Measurements from ENCODE around the gene SFTA2.

GRCh38 chr6:30885481-30885998 lies 46.4 kb downstream of the SFTA2 start:
- TF ChIP-seq, protein P1, sequence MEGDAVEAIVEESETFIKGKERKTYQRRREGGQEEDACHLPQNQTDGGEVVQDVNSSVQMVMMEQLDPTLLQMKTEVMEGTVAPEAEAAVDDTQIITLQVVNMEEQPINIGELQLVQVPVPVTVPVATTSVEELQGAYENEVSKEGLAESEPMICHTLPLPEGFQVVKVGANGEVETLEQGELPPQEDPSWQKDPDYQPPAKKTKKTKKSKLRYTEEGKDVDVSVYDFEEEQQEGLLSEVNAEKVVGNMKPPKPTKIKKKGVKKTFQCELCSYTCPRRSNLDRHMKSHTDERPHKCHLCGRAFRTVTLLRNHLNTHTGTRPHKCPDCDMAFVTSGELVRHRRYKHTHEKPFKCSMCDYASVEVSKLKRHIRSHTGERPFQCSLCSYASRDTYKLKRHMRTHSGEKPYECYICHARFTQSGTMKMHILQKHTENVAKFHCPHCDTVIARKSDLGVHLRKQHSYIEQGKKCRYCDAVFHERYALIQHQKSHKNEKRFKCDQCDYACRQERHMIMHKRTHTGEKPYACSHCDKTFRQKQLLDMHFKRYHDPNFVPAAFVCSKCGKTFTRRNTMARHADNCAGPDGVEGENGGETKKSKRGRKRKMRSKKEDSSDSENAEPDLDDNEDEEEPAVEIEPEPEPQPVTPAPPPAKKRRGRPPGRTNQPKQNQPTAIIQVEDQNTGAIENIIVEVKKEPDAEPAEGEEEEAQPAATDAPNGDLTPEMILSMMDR (IDR thresholded peaks at IDR 0.05) = no peak
- TF ChIP-seq POLR2A (IDR thresholded peaks at IDR 0.05) = no peak
